Measurements from ENCODE around the gene LRP2. TPM values are rescaled to one million over a fixed set of nuclear protein-coding genes. Genes with fewer than 3 reads are reported as not detected.

LRP2 gene
- total RNA-seq, 2 donors from 2014 or later = 0.05 TPM; not detected in 1

- no peak for DNase-seq
- no peaks in the 10 kb centered on the region for H3K4me1 ChIP-seq
- intact Hi-C loops (cut with DNase I) = no loop called here
- no peaks in the 10 kb centered on the region for H3K27me3 ChIP-seq
- TF ChIP-seq CTCF (IDR thresholded peaks at IDR 0.05) = no peak
- no peak overlapping the region for H3K9ac ChIP-seq (ENCODE audit: low read depth in 2 of 2, low read length in 2 of 2)
- no peak overlapping the region for H3K4me3 ChIP-seq
- H3K9me3 ChIP-seq = no peaks in the 10 kb centered on the region
- no peak overlapping the region for H3K27ac ChIP-seq
- H3K36me3 ChIP-seq = no peaks in the 10 kb centered on the region
Measured at GRCh38 chr2:169077674-169078240, 284.6 kb downstream of the LRP2 start.

Other genes with a start within 250 kb of the LRP2 start
- 1 to 10 TPM; 1.9 to 2.4 TPM for gene BBS5, start 117.0 kb upstream of the LRP2 start, total RNA-seq
- under 1 TPM; 0.37 to 0.61 TPM for gene KLHL41, start 147.2 kb upstream of the LRP2 start, total RNA-seq
- gene FASTKD1, start 211.3 kb upstream of the LRP2 start, total RNA-seq = 10 to 100 TPM; 46.7 to 65.2 TPM
- 10 to 100 TPM; 46.1 to 55.2 TPM for gene PPIG, start 221.8 kb upstream of the LRP2 start, total RNA-seq